Stimulated activated CD4-positive, alpha-beta T cell treated with anti-CD3 and anti-CD28 coated beads, TNF-alpha, amount 100 ng/mL, for 48 hours (primary cell): ENCODE measurements around the gene SH2B2.
"Not testable (repeated sequence)": the region's sequence is repeated elsewhere in the genome, so short reads cannot be mapped to it uniquely, and the experiment has no call there.

Experiments used
- DNase-seq, 3 donors: peaks; one replicate each; pipeline ENCODE4 v3.0.0-alpha.2; 2020; ENCODE audit warnings: low read depth in 3 of 3

Gene SH2B2

GRCh38 chr7:102305414-102306268, 19.0 kb downstream of the SH2B2 start:
- DNase-seq, result no peak

- no peak for DNase-seq
Observed at GRCh38 chr7:102306916-102307677, 20.4 kb downstream of the SH2B2 start.

GRCh38 chr7:102310414-102310815, 23.7 kb downstream of the SH2B2 start:
- DNase-seq, result no peak

GRCh38 chr7:102312317-102312716, 25.6 kb downstream of the SH2B2 start:
- no peak for DNase-seq

- no peak for DNase-seq
Observed at GRCh38 chr7:102313997-102314780, 27.5 kb downstream of the SH2B2 start.

GRCh38 chr7:102317231-102318059, 30.8 kb downstream of the SH2B2 start:
- DNase-seq, result no peak

GRCh38 chr7:102318482-102318971, 31.9 kb downstream of the SH2B2 start:
- DNase-seq, result no peak

- DNase-seq, result no peak
Observed at GRCh38 chr7:102319671-102320070, 33.0 kb downstream of the SH2B2 start.

- no peak for DNase-seq
Observed at GRCh38 chr7:102320181-102320580, 33.5 kb downstream of the SH2B2 start.

GRCh38 chr7:102320601-102321350, 34.1 kb downstream of the SH2B2 start:
- no peak for DNase-seq

GRCh38 chr7:102321351-102322201, 34.9 kb downstream of the SH2B2 start:
- no peak for DNase-seq

GRCh38 chr7:102322202-102322715, 35.6 kb downstream of the SH2B2 start:
- DNase-seq, result no peak

GRCh38 chr7:102323914-102324195, 37.2 kb downstream of the SH2B2 start:
- no peak for DNase-seq

- DNase-seq, result not testable (repeated sequence)
Observed at GRCh38 chr7:102325106-102325505, 38.4 kb downstream of the SH2B2 start.

GRCh38 chr7:102326157-102326889, 39.7 kb downstream of the SH2B2 start:
- no peak for DNase-seq

GRCh38 chr7:102327183-102327582, 40.5 kb downstream of the SH2B2 start:
- DNase-seq, result not testable (repeated sequence)

GRCh38 chr7:102328863-102329262, 42.2 kb downstream of the SH2B2 start:
- DNase-seq, result not testable (repeated sequence)

- not testable (repeated sequence) for DNase-seq
Observed at GRCh38 chr7:102329366-102329765, 42.7 kb downstream of the SH2B2 start.
